ENCODE results near the gene KCNN3. TPM values are rescaled to one million over a fixed set of nuclear protein-coding genes. Genes with fewer than 3 reads are reported as not detected.
"Not testable (repeated sequence)": the region's sequence is repeated elsewhere in the genome, so short reads cannot be mapped to it uniquely, and the experiment has no call there.

The KCNN3 gene
- polyA plus RNA-seq, 12 donors: 5.8 to 12.8 (median 9.5) TPM; not detected in 1

- no peak for DNase-seq
Measured at GRCh38 chr1:154707901-154708463, 162.1 kb downstream of the KCNN3 start.

- DNase-seq: no peak
Measured at GRCh38 chr1:154706851-154707250, 163.2 kb downstream of the KCNN3 start.

- no peak for DNase-seq
Measured at GRCh38 chr1:154705544-154705943, 164.5 kb downstream of the KCNN3 start.

- no peak for DNase-seq
Measured at GRCh38 chr1:154703170-154703569, 166.9 kb downstream of the KCNN3 start.

GRCh38 chr1:154698320-154699096 lies 171.6 kb downstream of the KCNN3 start:
- DNase-seq: no peak

GRCh38 chr1:154697710-154698109 lies 172.4 kb downstream of the KCNN3 start:
- DNase-seq: no peak

- DNase-seq: no peak
Measured at GRCh38 chr1:154696456-154696855, 173.6 kb downstream of the KCNN3 start.

- DNase-seq: no peak
Measured at GRCh38 chr1:154695985-154696384, 174.1 kb downstream of the KCNN3 start.

- no peak for DNase-seq
Measured at GRCh38 chr1:154694995-154695394, 175.1 kb downstream of the KCNN3 start.

GRCh38 chr1:154689083-154689482 lies 181.0 kb downstream of the KCNN3 start:
- no peak for DNase-seq

- no peak for DNase-seq
Measured at GRCh38 chr1:154686507-154686906, 183.6 kb downstream of the KCNN3 start.

GRCh38 chr1:154683820-154684219 lies 186.3 kb downstream of the KCNN3 start:
- no peak for DNase-seq

- no peak for DNase-seq
Measured at GRCh38 chr1:154682254-154682653, 187.8 kb downstream of the KCNN3 start.

- DNase-seq: not testable (repeated sequence)
Measured at GRCh38 chr1:154677844-154678243, 192.2 kb downstream of the KCNN3 start.

- not testable (repeated sequence) for DNase-seq
Measured at GRCh38 chr1:154676847-154677246, 193.2 kb downstream of the KCNN3 start.

- DNase-seq: not testable (repeated sequence)
Measured at GRCh38 chr1:154674456-154674855, 195.6 kb downstream of the KCNN3 start.

GRCh38 chr1:154672245-154672644 lies 197.8 kb downstream of the KCNN3 start:
- DNase-seq: not testable (repeated sequence)

- not testable (repeated sequence) for DNase-seq
Measured at GRCh38 chr1:154671412-154671811, 198.7 kb downstream of the KCNN3 start.

- DNase-seq: not testable (repeated sequence)
Measured at GRCh38 chr1:154670310-154671270, 199.5 kb downstream of the KCNN3 start.

GRCh38 chr1:154669464-154670282 lies 200.4 kb downstream of the KCNN3 start:
- peak; percentile 63 for DNase-seq

GRCh38 chr1:154666051-154666790 lies 203.9 kb downstream of the KCNN3 start:
- DNase-seq: no peak

All from muscle of arm (tissue), 12 donors.